H1 (cell line): ENCODE measurements around the gene STX4. TPM values are rescaled to one million over a fixed set of nuclear protein-coding genes. Genes with fewer than 3 reads are reported as not detected.

Experiments used
- CTCF ChIA-PET: fragments of 300-600 bp; sonication (Branson Sonifier 250); formaldehyde crosslinking; loops from one replicate; lab custom pipeline; 2021; ENCODE audit not compliant: partially characterized antibody; lab: Charles Lee
- POLR2A ChIA-PET: fragments of 300-600 bp; sonication (Branson Sonifier 250); formaldehyde crosslinking; loops from one replicate; lab custom pipeline; 2021; ENCODE audit warnings: inconsistent platforms; ENCODE audit not compliant: partially characterized antibody; lab: Charles Lee
- DNase-seq, 2 experiments: peaks; one replicate each; pipeline versions ENCODE4 v3.0.0 to v3.0.0-alpha.2; 2010 to 2022; ENCODE audit warnings: low spot score in 2 of 2, low read depth in 1 of 2, mixed read lengths in 1 of 2
- FAIRE-seq: peaks from 2 replicates; lab custom pipeline; 2011; peaks lifted over from hg19 to GRCh38; lab: Jason Lieb, UNC
- H2AFZ ChIP-seq: 2 replicates; pipeline ENCODE4 v1.8.1; 2012; ENCODE audit warnings: low read length, inconsistent platforms
- H2AK5ac ChIP-seq: 2 replicates; pipeline ENCODE4 v1.6.1; 2013; ENCODE audit warnings: low read depth, low read length
- H2BK120ac ChIP-seq: replicated peaks from 2 replicates; pipeline ENCODE3; 2013; ENCODE audit warnings: low read depth, low read length, inconsistent platforms
- H2BK12ac ChIP-seq: 2 replicates; pipeline ENCODE4 v1.6.1; 2013; ENCODE audit warnings: low read depth, low read length
- H2BK15ac ChIP-seq: 2 replicates; pipeline ENCODE4 v1.6.1; 2013; ENCODE audit warnings: low read length
- H2BK20ac ChIP-seq: 2 replicates; pipeline ENCODE4 v1.6.1; 2013; ENCODE audit warnings: low read length
- H2BK5ac ChIP-seq: 2 replicates; pipeline ENCODE4 v1.6.1; 2013; ENCODE audit warnings: low read depth, low read length
- H3K14ac ChIP-seq: 2 replicates; pipeline ENCODE4 v1.6.1; 2013; ENCODE audit warnings: inconsistent platforms; ENCODE audit not compliant: insufficient read length
- H3K18ac ChIP-seq: 2 replicates; pipeline ENCODE4 v1.6.1; 2013; ENCODE audit warnings: low read length; ENCODE audit errors: extremely low read depth
- H3K23ac ChIP-seq: 2 replicates; pipeline ENCODE4 v1.6.1; 2013; ENCODE audit warnings: inconsistent platforms; ENCODE audit not compliant: insufficient read length
- H3K23me2 ChIP-seq: 2 replicates; pipeline ENCODE4 v1.6.1; 2013; ENCODE audit warnings: low read depth, low read length
- H3K27ac ChIP-seq: 2 replicates; pipeline ENCODE4 v1.6.1; 2011; ENCODE audit warnings: low read depth, low read length, inconsistent platforms
- H3K27me3 ChIP-seq, 4 experiments: replicated peaks in 1 of 4; 1 replicate in 1 of 4; 2 replicates in 3 of 4; pipeline versions ENCODE4 v1.6.1 to v1.8.1; 2011 to 2013; ENCODE audit warnings: low read length in 3 of 4, mild to moderate bottlenecking in 3 of 4, inconsistent platforms in 2 of 4, mixed read lengths in 2 of 4, moderate library complexity in 1 of 4; ENCODE audit not compliant: control insufficient read depth in 3 of 4, insufficient read depth in 3 of 4; ENCODE audit errors: extremely low read depth in 1 of 4
- H3K36me3 ChIP-seq, 4 experiments: 2 replicates each; pipeline versions ENCODE4 v1.6.1 to v1.8.1; 2011 to 2013; ENCODE audit warnings: mild to moderate bottlenecking in 4 of 4, low read length in 3 of 4, moderate library complexity in 2 of 4, control low read depth in 1 of 4, inconsistent platforms in 1 of 4; ENCODE audit not compliant: insufficient read depth in 4 of 4, control insufficient read depth in 2 of 4
- H3K4ac ChIP-seq: replicated peaks from 2 replicates; pipeline ENCODE3; 2013; ENCODE audit warnings: low read length, low read depth, mixed read lengths, inconsistent platforms; ENCODE audit not compliant: insufficient read length
- H3K4me1 ChIP-seq, 4 experiments: replicated peaks in 1 of 4; 1 replicate in 1 of 4; 2 replicates in 3 of 4; pipeline versions ENCODE4 v1.6.1 to v1.8.1; 2011 to 2013; ENCODE audit warnings: low read length in 3 of 4, inconsistent platforms in 2 of 4, mixed read lengths in 1 of 4; ENCODE audit not compliant: insufficient read depth in 4 of 4, control insufficient read depth in 3 of 4
- H3K4me2 ChIP-seq, 2 experiments: 2 replicates each; pipeline versions ENCODE4 v1.6.1 to v1.8.1; 2011 to 2013; ENCODE audit warnings: low read depth in 2 of 2, low read length in 2 of 2, control low read depth in 1 of 2, inconsistent platforms in 1 of 2, mild to moderate bottlenecking in 1 of 2; ENCODE audit not compliant: insufficient read depth in 1 of 2
- H3K4me3 ChIP-seq, 4 experiments: fragments of 200-600, 300-600 bp in 1 of 4; sonication (generic), shearing (Covaris generic), sonication (Bioruptor Twin) in 1 of 4; 2 replicates each; pipeline versions ENCODE4 v1.5.1 to v1.8.1; 2011 to 2016; ENCODE audit warnings: low read length in 4 of 4, low read depth in 3 of 4, control low read depth in 2 of 4, inconsistent platforms in 2 of 4, mild to moderate bottlenecking in 2 of 4, mixed read lengths in 1 of 4, moderate library complexity in 1 of 4; ENCODE audit not compliant: insufficient read depth in 2 of 4; ENCODE audit errors: extremely low read depth in 1 of 4
- H3K56ac ChIP-seq: replicated peaks from 2 replicates; pipeline ENCODE3; 2013; ENCODE audit warnings: low read depth, mild to moderate bottlenecking, mixed read lengths, low read length, inconsistent platforms; ENCODE audit not compliant: insufficient read length
- H3K79me1 ChIP-seq: 2 replicates; pipeline ENCODE4 v1.6.1; 2013; ENCODE audit warnings: low read depth, low read length, control low read depth
- H3K79me2 ChIP-seq, 2 experiments: 2 replicates each; pipeline versions ENCODE4 v1.6.1 to v1.8.1; 2012 to 2013; ENCODE audit warnings: low read length in 2 of 2, mild to moderate bottlenecking in 2 of 2, inconsistent platforms in 1 of 2; ENCODE audit not compliant: insufficient read depth in 2 of 2, control insufficient read depth in 1 of 2
- H3K9ac ChIP-seq, 4 experiments: replicated peaks in 1 of 4; 1 replicate in 1 of 4; 2 replicates in 3 of 4; pipeline versions ENCODE4 v1.6.1 to v1.8.1; 2011 to 2013; ENCODE audit warnings: low read depth in 3 of 4, low read length in 3 of 4, control low read depth in 2 of 4, mild to moderate bottlenecking in 2 of 4, moderate library complexity in 2 of 4, inconsistent platforms in 1 of 4; ENCODE audit errors: extremely low read depth in 1 of 4
- H3K9me3 ChIP-seq, 2 experiments: 2 replicates each; pipeline versions ENCODE4 v1.6.1 to v1.8.1; 2012 to 2013; ENCODE audit warnings: mild to moderate bottlenecking in 2 of 2, moderate library complexity in 2 of 2, control low read depth in 1 of 2, inconsistent platforms in 1 of 2, low read depth in 1 of 2, low read length in 1 of 2, mixed read lengths in 1 of 2; ENCODE audit not compliant: insufficient read depth in 2 of 2
- H4K20me1 ChIP-seq, 2 experiments: replicated peaks in 1 of 2; 2 replicates each; pipeline versions ENCODE3 to v1.8.1; 2011 to 2013; ENCODE audit warnings: inconsistent platforms in 2 of 2, low read length in 2 of 2, mild to moderate bottlenecking in 1 of 2; ENCODE audit not compliant: insufficient read depth in 2 of 2, control insufficient read depth in 1 of 2
- H4K5ac ChIP-seq: 2 replicates; pipeline ENCODE4 v1.6.1; 2013; ENCODE audit warnings: low read length, low read depth, mixed read lengths, inconsistent platforms; ENCODE audit not compliant: insufficient read length
- H4K8ac ChIP-seq: 2 replicates; pipeline ENCODE4 v1.8.0; 2013; ENCODE audit warnings: mild to moderate bottlenecking, moderate library complexity, low read length, inconsistent platforms; ENCODE audit not compliant: insufficient read depth; ENCODE audit errors: extremely low read depth
- H4K91ac ChIP-seq: replicated peaks from 2 replicates; pipeline ENCODE3; 2013; ENCODE audit warnings: low read length, mixed read lengths, inconsistent platforms; ENCODE audit not compliant: insufficient read length
- WGBS, 2 experiments: shearing (Covaris generic) in 1 of 2; methylation state at CpG; one replicate each; pipeline versions ENCODE4 v1.1.6 to v1.1.7; 2013 to 2015; ENCODE audit warnings: low lambda C conversion rate in 2 of 2, mixed read lengths in 2 of 2, inconsistent platforms in 1 of 2, low coverage in 1 of 2, missing lambda C conversion rate in 1 of 2; ENCODE audit not compliant: insufficient replicate concordance in 2 of 2, insufficient coverage in 1 of 2, insufficient read length in 1 of 2; ENCODE audit errors: extremely low coverage in 1 of 2, missing lambda C conversion rate in 1 of 2; 5-methylcytosine and 5-hydroxymethylcytosine counted together
- polyA plus RNA-seq, 7 experiments: library from polyadenylated mRNA; depleted of rRNA in 3 of 7; stranded (reverse) in 5 of 7; unstranded in 2 of 7; fragments of >200 nt in 5 of 7; fragments of 200-250 nt in 2 of 7; gene quantifications; 1 replicate in 5 of 7; 2 replicates in 1 of 7; 4 replicates in 1 of 7; pipeline versions ENCODE4 v1.2.1 to v1.2.3, GENCODE V29; 2011 to 2013; ENCODE audit warnings: missing spikeins in 2 of 7, mixed read lengths in 2 of 7
- total RNA-seq: library from RNA; stranded (reverse); fragmentation: NEBNext Ultra II Directional; extraction: Animal tissue kit (Norgen Biotek cat#: 25700); gene quantifications from 2 replicates; pipeline ENCODE4 v1.2.1, GENCODE V29; 2021

The STX4 gene
- total and polyA plus RNA-seq, 2 of the 8 experiments (the other 6 are each of a cell fraction or from before 2014, with no cell fraction given), result 25.8 to 32.3 TPM

GRCh38 chr16:31064882-31065461 lies 31.6 kb downstream of the STX4 start:
- 85% methylated on average over 4 of the region's 4 CpGs; no CpG with 5 or more reads in 1 of the 2 experiments for WGBS, 2 experiments
- Histone ChIP-seq H3K4ac (no peak overlapping the region), H3K14ac (no peak overlapping the region), H3K36me3 (peaks cover 6 to 28% (median 14%) of the 10 kb centered on the region in 4 experiments; a peak in 6 of 8 replicates), H3K79me2 (peaks cover 0 to 34% of the 10 kb centered on the region in 2 experiments; a peak in 2 of 4 replicates), H2BK12ac (no peak overlapping the region), H3K4me3 (no peak overlapping the region), H4K91ac (no peak overlapping the region), H3K79me1 (peaks cover 10% of the 10 kb centered on the region; the same call in 1 of the 2 replicates), H2BK20ac (no peak overlapping the region), H4K5ac (no peak overlapping the region), H2BK120ac (no peak overlapping the region), H2AFZ (no peak overlapping the region), H2BK15ac (no peak overlapping the region), H3K9ac (no peak overlapping the region), H3K9me3 (no peaks in the 10 kb centered on the region), H3K4me1 (no peaks in the 10 kb centered on the region), H3K4me2 (no peak overlapping the region), H2AK5ac (no peak overlapping the region), H3K23ac (no peak overlapping the region), H3K23me2 (no peaks in the 10 kb centered on the region; the same call in 1 of the 2 replicates), H3K18ac (no peak overlapping the region), H3K27me3 (no peaks in the 10 kb centered on the region), H4K8ac (no peak overlapping the region; the same call in 1 of the 2 replicates), H3K56ac (no peak overlapping the region), H3K27ac (no peak overlapping the region), H2BK5ac (no peak overlapping the region), H4K20me1 (peaks cover 0 to 16% of the 10 kb centered on the region in 2 experiments)
- DNase-seq (no peak), FAIRE-seq (no peak)
- CTCF ChIA-PET, result interaction anchor here (1.1 to 2.3 kb wide), 3 partner anchors 15 to 87 kb away, joined by 5 to 7 read pairs (median 5); no protein-coding TSS in a partner anchor
- POLR2A ChIA-PET, result interaction anchor here (0.7 to 2.3 kb wide), 6 partner anchors 9 to 908 kb away, joined by 3 to 10 read pairs (median 4); partner anchors contain the start of genes FUS, KAT8, ZNF646 and ZNF668
